HCT116 (cell line): Measurements from ENCODE around the gene HCRTR1. TPM values are rescaled to one million over a fixed set of nuclear protein-coding genes. Genes with fewer than 3 reads are reported as not detected.

Source experiments
- ATAC-seq: fragments of 200-7000 bp; cut with Tn5 transposase; 2 replicates; pipeline ENCODE4 v1.9.1; 2020; ENCODE audit warnings: mild to moderate bottlenecking, moderate library complexity
- BruUV-seq: library from RNA; stranded (reverse); fragments of 400-500 nt; replicated peaks from 2 replicates; lab custom pipeline; 2021; lab: Mats Ljungman, UMichigan
- CTCF ChIA-PET: fragments of 300-600 bp; sonication (Branson Sonifier 250); formaldehyde crosslinking; loops from one replicate; lab custom pipeline; 2021; ENCODE audit warnings: antibody characterized with exemption; lab: Charles Lee
- POLR2A ChIA-PET: fragments of 300-600, 350-600 bp; sonication (Branson Sonifier 250); formaldehyde crosslinking; loops from one replicate; lab custom pipeline; 2021; ENCODE audit warnings: antibody characterized with exemption; lab: Charles Lee
- RAD21 ChIA-PET, 2 experiments: fragments of 300-600 bp; sonication (Branson Sonifier 250); formaldehyde crosslinking; loops; one replicate each; lab custom pipeline; 2023; ENCODE audit warnings: low total read pairs in 2 of 2; ENCODE audit not compliant: uncharacterized antibody in 2 of 2, unreplicated experiment in 2 of 2, low non-redundant PET in 1 of 2; lab: Charles Lee
- DNase-seq: peaks from one replicate; pipeline ENCODE4 v3.0.0-alpha.2; 2010; ENCODE audit warnings: low read depth, low spot score
- H2AFZ ChIP-seq: fragments of 200-600 bp; shearing (Covaris generic), sonication (generic); 2 replicates; pipeline ENCODE4 v1.6.1; 2017; ENCODE audit warnings: low read depth, mixed run types, mixed read lengths, antibody characterized with exemption, low read length; ENCODE audit not compliant: poor library complexity, severe bottlenecking
- H3K27ac ChIP-seq: 2 replicates; pipeline ENCODE4 v1.5.1; 2012; ENCODE audit warnings: low read depth, low read length
- H3K27me3 ChIP-seq: fragments of 200-600 bp; sonication (generic); 2 replicates; pipeline ENCODE4 v1.6.1; 2016; ENCODE audit warnings: mixed run types, low read length, mixed read lengths; ENCODE audit not compliant: insufficient read depth
- H3K36me3 ChIP-seq, 2 experiments: fragments of 200-500 bp in 1 of 2; fragments of 200-600 bp in 1 of 2; sonication (Bioruptor generic) in 1 of 2; sonication (generic) in 1 of 2; 2 replicates each; pipeline versions ENCODE4 v1.5.1 to v1.6.1; 2014 to 2016; ENCODE audit warnings: low read length in 2 of 2, inconsistent platforms in 1 of 2, mixed read lengths in 1 of 2, mixed run types in 1 of 2; ENCODE audit not compliant: insufficient read depth in 2 of 2, control insufficient read depth in 1 of 2
- H3K4me1 ChIP-seq, 2 experiments: fragments of 200-600 bp in 1 of 2; sonication (generic) in 1 of 2; 2 replicates each; pipeline versions ENCODE4 v1.5.1 to v1.6.1; 2012 to 2017; ENCODE audit warnings: low read length in 2 of 2, inconsistent platforms in 1 of 2, mild to moderate bottlenecking in 1 of 2, mixed read lengths in 1 of 2, mixed run types in 1 of 2, moderate library complexity in 1 of 2; ENCODE audit not compliant: insufficient read depth in 2 of 2, control insufficient read depth in 1 of 2
- H3K4me2 ChIP-seq: fragments of 200-600 bp; sonication (generic); 2 replicates; pipeline ENCODE4 v1.6.1; 2017; ENCODE audit warnings: mixed run types, low read length, mixed read lengths
- H3K4me3 ChIP-seq, 2 experiments: fragments of 200-600 bp in 1 of 2; sonication (generic) in 1 of 2; replicated peaks in 1 of 2; 2 replicates each; pipeline ENCODE4 v1.5.1; 2011 to 2016; ENCODE audit warnings: low read length in 2 of 2, control low read depth in 1 of 2, low read depth in 1 of 2, mild to moderate bottlenecking in 1 of 2, mixed read lengths in 1 of 2, mixed run types in 1 of 2
- H3K79me2 ChIP-seq: fragments of 200-600 bp; sonication (generic); 2 replicates; pipeline ENCODE4 v1.6.1; 2017; ENCODE audit warnings: mild to moderate bottlenecking, mixed run types, low read length, moderate library complexity, mixed read lengths; ENCODE audit not compliant: insufficient read depth
- H3K9ac ChIP-seq: fragments of 200-600 bp; sonication (generic); 2 replicates; pipeline ENCODE4 v1.6.1; 2016; ENCODE audit warnings: low read length, mixed read lengths
- H3K9me2 ChIP-seq: fragments of 200-600 bp; sonication (generic), shearing (Covaris generic); 2 replicates; pipeline ENCODE4 v1.6.1; 2017; ENCODE audit warnings: mixed run types, mild to moderate bottlenecking, moderate library complexity; ENCODE audit not compliant: insufficient read depth
- H3K9me3 ChIP-seq, 2 experiments: fragments of 200-500 bp in 1 of 2; fragments of 200-600 bp in 1 of 2; sonication (Bioruptor generic) in 1 of 2; sonication (generic) in 1 of 2; 2 replicates each; pipeline ENCODE4 v1.6.1; 2014 to 2017; ENCODE audit warnings: low read length in 2 of 2, mixed read lengths in 2 of 2, inconsistent platforms in 1 of 2, low read depth in 1 of 2, mild to moderate bottlenecking in 1 of 2, mixed run types in 1 of 2, moderate library complexity in 1 of 2; ENCODE audit not compliant: control insufficient read depth in 1 of 2, insufficient read depth in 1 of 2
- H4K20me1 ChIP-seq: fragments of 200-600 bp; sonication (generic), shearing (Covaris generic); 2 replicates; pipeline ENCODE4 v1.6.1; 2017; ENCODE audit warnings: mixed run types, mild to moderate bottlenecking, moderate library complexity; ENCODE audit not compliant: insufficient read depth
- CBX3 ChIP-seq: IDR thresholded peaks from 2 replicates; pipeline ENCODE4 v1.6.1; 2012; ENCODE audit warnings: low read depth
- CEBPB ChIP-seq: IDR thresholded peaks from 2 replicates; pipeline ENCODE4 v1.6.1; 2012; ENCODE audit warnings: low read depth
- EGR1 ChIP-seq: IDR thresholded peaks from 2 replicates; pipeline ENCODE4 v1.6.1; 2012; ENCODE audit warnings: low read depth
- ELF1 ChIP-seq: IDR thresholded peaks from 2 replicates; pipeline ENCODE4 v1.6.1; 2012; ENCODE audit warnings: low read depth, borderline replicate concordance
- EZH2phosphoT487 ChIP-seq: fragments of 200-600 bp; IDR thresholded peaks from 2 replicates; pipeline ENCODE4 v1.6.1; 2018; ENCODE audit warnings: antibody characterized with exemption, borderline replicate concordance
- JUND ChIP-seq: IDR thresholded peaks from 2 replicates; pipeline ENCODE4 v1.6.1; 2012
- POLR2A ChIP-seq: IDR thresholded peaks from 2 replicates; pipeline ENCODE4 v1.7.0; 2011; ENCODE audit warnings: borderline replicate concordance; ENCODE audit not compliant: insufficient read depth, insufficient read length; ENCODE audit errors: extremely low read depth
- POLR2AphosphoS5 ChIP-seq: IDR thresholded peaks from 2 replicates; pipeline ENCODE4 v1.6.1; 2011; ENCODE audit warnings: mild to moderate bottlenecking, low read depth, low read length, moderate library complexity
- RAD21 ChIP-seq: IDR thresholded peaks from 2 replicates; pipeline ENCODE4 v1.6.1; 2012; ENCODE audit warnings: low read depth, mild to moderate bottlenecking
- REST ChIP-seq: IDR thresholded peaks from 2 replicates; pipeline ENCODE4 v1.6.1; 2012; ENCODE audit warnings: low read depth
- SIN3A ChIP-seq: IDR thresholded peaks from 2 replicates; pipeline ENCODE4 v1.6.1; 2012; ENCODE audit warnings: low read depth
- SP1 ChIP-seq: IDR thresholded peaks from 2 replicates; pipeline ENCODE4 v1.6.1; 2012; ENCODE audit warnings: low read depth
- YY1 ChIP-seq: IDR thresholded peaks from 2 replicates; pipeline ENCODE4 v1.6.1; 2011; ENCODE audit warnings: low read length, low read depth, moderate library complexity, mild to moderate bottlenecking; ENCODE audit not compliant: insufficient replicate concordance; ENCODE audit errors: extremely low read depth
- ZFX ChIP-seq: fragments of 450-650 bp; IDR thresholded peaks from 2 replicates; pipeline ENCODE4 v1.6.1; 2017
- ZNF274 ChIP-seq: fragments of 200-500 bp; sonication (Bioruptor generic); IDR thresholded peaks from 2 replicates; pipeline ENCODE4 v1.6.1; 2014; ENCODE audit warnings: mild to moderate bottlenecking, low read depth, low read length, inconsistent platforms
- intact Hi-C: fragments of 100-400 bp; cut with micrococcal nuclease; formaldehyde crosslinking; loops from 2 replicates; pipeline ENCODE4 v1.10.0; 2022
- total RNA-seq: library from RNA; stranded (reverse); gene quantifications from one replicate; pipeline ENCODE4 v1.2.1, GENCODE V29; 2021; ENCODE audit not compliant: unreplicated experiment

Gene HCRTR1
- total RNA-seq, 1 experiment from 2014 or later: not detected

- Histone ChIP-seq H3K4me3 (no peak overlapping the region), H3K9ac (no peak overlapping the region), H3K9me2 (no peaks in the 10 kb centered on the region), H3K4me1 (no peaks in the 10 kb centered on the region), H3K9me3 (no peaks in the 10 kb centered on the region), H3K27me3 (no peaks in the 10 kb centered on the region), H3K27ac (no peak overlapping the region), H2AFZ (no peak overlapping the region), H3K4me2 (no peak overlapping the region), H4K20me1 (no peaks in the 10 kb centered on the region), H3K36me3 (no peaks in the 10 kb centered on the region), H3K79me2 (no peaks in the 10 kb centered on the region)
- POLR2A ChIA-PET: no interaction called here
- ATAC-seq (no peak), DNase-seq (no peak)
- CTCF ChIA-PET: interaction anchor here (0.9 to 1.3 kb wide), 2 partner anchors 10 to 28 kb away, joined by 3 to 4 read pairs; no protein-coding TSS in a partner anchor
- TF ChIP-seq YY1 (no peak), SIN3A (no peak)
- intact Hi-C loops: no loop called here
- no TSS peak for BruUV-seq
- RAD21 ChIA-PET: no interaction called here
Measured at GRCh38 chr1:31618916-31619846, 1.7 kb downstream of the HCRTR1 start.

GRCh38 chr1:31620631-31621497 lies 3.4 kb downstream of the HCRTR1 start:
- H3K9me3 ChIP-seq: no peaks in the 10 kb centered on the region
- ChIA-PET RAD21 (no interaction called here), CTCF (no interaction called here), POLR2A (no interaction called here)
- H3K4me3 ChIP-seq: no peak overlapping the region
- intact Hi-C loops: no loop called here
- H3K4me2 ChIP-seq: no peak overlapping the region
- no peak overlapping the region for H2AFZ ChIP-seq
- H3K27ac ChIP-seq: no peak overlapping the region
- H3K27me3 ChIP-seq: no peaks in the 10 kb centered on the region
- H3K36me3 ChIP-seq: no peaks in the 10 kb centered on the region
- H3K79me2 ChIP-seq: no peaks in the 10 kb centered on the region
- DNase-seq: no peak
- no peak for ATAC-seq
- no peak overlapping the region for H3K9ac ChIP-seq
- H4K20me1 ChIP-seq: no peaks in the 10 kb centered on the region
- TF ChIP-seq JUND: no peak
- no peak for TF ChIP-seq ZNF274
- TF ChIP-seq SP1: no peak
- no peak for TF ChIP-seq EZH2phosphoT487
- TF ChIP-seq RAD21: no peak
- no peak for TF ChIP-seq CEBPB
- TF ChIP-seq POLR2AphosphoS5: no peak
- no peak for TF ChIP-seq REST
- TF ChIP-seq ZFX: no peak
- TF ChIP-seq ELF1: no peak
- TF ChIP-seq EGR1: no peak
- no peak for TF ChIP-seq POLR2A
- no peak for TF ChIP-seq CBX3
- no peaks in the 10 kb centered on the region; a peak in 1 of 4 replicates for H3K4me1 ChIP-seq
- BruUV-seq: no TSS peak
- no peaks in the 10 kb centered on the region for H3K9me2 ChIP-seq
